HG03175 (cell line): ENCODE data around the gene GGA1.
"Not testable (repeated sequence)": the region's sequence is repeated elsewhere in the genome, so short reads cannot be mapped to it uniquely, and the experiment has no call there.

Source experiments
- ATAC-seq: cut with Tn5 transposase; IDR thresholded peaks from one replicate; pipeline ENCODE4 v1.9.1; 2021; ENCODE audit warnings: mild to moderate bottlenecking, moderate library complexity; ENCODE audit not compliant: unreplicated experiment

GGA1 gene

DNA sequence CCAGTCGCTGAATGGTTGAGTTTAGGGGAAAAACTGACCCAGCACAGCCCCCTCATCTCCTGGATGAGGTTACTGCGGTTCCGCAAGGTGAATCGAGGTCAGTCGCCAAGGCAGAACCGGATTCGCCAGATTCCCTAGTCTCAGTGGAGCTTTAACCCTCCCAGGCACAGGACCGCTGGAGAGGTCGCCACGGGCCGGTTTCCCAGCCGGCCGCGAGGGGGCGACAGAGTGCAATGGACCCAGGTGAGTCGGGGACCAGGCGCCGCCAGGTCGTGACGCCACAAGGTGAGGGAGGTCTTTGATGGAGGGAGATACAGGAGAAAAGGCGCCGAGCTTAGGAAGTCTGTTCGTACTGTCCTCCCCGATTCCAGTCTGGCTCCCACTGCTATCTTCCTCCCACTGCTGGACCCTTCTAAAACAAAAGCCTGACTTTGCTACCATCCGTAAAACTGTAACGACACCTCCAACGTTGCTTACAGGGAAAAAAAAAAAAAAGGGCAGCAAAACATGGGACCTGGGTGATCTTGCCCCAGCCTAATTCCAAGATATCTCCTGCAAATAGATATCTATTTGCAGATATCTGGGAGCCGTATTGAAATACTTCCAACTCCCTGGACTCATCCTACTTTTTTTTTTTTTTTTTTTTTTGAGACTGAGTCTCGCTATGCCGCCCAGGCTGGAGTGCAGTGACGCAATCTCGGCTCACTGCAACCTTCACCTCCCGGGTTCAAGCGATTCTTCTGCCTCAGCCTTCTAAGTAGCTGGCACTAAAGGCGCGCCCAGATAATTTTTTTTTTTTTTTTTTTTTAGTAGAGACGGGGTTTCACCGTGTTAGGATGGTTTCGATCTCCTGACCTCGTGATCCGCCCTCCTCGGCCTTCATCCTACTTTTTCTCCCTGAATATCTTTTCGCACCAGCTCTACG lies 1.4 kb upstream of the GGA1 start:
- ATAC-seq = no peak

DNA sequence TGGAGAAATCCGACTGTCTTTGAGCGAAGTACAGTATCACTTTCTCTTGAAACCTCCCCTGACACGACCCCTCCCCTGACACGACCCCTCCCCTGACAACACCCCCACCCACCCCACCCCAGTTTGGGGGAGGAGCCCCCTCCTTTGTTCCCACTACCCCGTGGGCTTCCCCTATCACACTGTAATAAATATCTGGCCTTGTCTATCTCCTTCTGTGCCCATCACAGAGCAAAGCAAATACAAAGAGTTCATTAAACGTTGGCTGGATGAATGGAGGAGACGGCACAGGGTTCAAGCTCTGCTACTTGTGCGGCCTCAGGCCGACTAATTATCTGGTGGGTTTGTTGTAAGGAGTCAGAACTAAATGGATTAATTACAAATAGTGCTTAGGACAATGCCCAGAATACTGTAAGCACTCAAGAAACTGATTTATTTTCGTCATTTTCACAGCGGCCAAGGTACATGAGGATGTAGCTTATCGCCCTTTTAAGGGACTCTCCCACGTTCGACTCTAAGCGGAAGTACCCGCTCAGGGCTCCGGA lies 628 bp upstream of the GGA1 start:
- no peak for ATAC-seq

DNA sequence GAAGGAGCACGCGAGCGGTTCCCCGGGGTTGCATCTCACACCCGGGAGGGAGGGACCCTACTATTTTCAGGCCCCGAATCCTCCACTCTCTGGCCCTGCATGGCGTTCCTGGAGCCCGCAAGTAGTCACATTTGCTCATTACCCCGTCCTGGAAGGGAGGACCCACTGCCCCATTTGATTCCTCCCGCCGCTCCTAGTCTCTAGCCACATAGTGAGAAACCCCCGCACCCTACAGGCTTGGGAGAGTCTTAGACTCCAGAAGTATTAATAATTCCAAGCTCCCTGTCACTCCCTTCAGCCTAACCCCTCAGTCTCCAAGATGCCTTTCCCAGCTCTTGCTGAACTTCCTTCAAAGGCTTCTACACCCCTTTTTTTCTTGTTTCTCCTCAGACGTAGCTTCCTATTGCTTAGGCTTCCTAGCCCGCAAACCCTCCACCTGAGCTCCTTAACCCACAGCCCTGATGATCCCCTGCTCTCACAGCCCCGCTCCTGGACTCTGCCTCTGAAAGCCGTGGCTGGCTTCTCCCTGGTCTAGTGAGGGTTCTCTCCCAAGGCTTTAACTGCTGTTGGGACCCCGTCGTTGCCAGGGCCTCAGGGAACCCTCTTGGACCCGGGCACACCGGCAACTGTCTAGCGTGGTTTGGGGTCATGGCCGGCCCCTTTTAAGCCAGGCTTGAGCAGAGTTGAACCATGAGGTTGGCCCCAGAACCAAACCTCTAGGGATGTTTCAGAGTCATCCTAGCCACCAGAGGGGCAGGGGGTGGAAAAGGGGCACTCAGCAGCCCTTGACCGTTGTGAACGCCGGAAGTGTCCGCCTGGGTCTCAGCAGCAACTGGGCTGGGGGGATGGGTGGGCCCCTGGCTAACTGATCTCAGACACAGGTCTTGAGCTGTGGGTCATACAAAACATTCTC lies 862 bp downstream of the GGA1 start:
- ATAC-seq = no peak

DNA sequence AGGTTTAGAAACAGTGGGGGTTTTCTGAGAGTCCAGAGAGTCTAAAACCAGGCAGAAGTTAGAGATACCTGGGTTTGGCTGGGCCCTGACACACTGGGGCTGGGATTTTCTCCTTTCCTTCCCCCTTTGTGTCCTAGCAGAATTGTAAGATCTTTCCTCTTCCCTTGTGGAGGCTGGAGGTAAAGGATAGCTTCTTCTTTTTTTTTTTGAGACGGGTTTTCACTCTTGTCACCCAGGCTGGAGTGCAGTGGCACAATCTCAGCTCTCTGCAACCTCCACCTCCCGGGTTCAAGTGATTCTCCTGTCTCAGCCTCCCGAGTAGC lies 1.5 kb downstream of the GGA1 start:
- ATAC-seq = not testable (repeated sequence)

DNA sequence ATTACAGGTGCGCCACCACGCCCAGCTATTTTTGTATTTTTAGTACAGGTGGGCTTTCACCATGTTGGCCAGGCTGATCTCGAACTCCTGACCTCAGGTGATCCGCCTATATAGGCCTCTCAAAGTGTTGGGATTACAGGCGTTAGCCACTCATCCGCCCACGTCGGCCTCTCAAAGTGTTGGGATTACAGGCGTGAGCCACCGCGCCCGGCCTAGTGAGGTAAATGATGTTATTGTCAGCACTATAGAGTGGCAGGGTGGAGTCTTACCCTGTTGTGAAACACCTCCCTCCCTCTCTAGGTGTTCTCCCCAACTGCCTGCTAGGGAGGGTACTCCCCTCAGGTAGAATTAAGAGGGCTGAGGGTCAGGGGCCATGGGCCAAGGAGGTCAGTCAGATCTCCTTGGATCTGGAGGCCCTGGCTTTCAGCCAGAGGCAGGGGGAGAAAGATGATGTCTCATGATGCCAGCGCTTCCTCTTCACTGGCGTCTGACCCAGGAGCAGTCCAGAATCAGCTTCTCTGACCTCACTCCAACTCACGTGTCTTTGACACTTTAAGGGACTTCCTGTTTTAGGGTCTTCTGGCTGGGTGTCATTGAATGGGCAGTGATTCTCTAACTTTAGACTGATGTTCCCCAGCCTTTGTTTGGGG lies 2.0 kb downstream of the GGA1 start:
- no peak for ATAC-seq

DNA sequence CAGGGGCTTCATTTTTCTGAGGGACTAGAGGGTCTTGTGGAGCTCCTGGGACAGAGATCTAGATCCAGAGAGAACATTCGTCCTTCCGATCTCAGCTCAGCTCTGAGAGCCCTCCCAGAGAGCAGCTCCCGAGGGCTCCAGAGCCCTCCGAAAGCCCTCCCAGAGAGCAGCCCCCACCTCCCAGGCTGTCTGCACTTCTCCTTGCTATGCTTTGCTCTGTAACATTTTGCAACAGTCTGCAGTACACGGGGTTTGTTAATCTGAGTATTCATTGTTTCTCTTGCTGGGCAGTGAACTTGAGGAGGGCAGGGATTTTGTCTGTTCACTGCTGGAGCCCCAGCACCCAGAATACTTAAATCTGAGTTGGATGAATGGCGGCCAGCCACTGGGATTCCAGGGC lies 2.6 kb downstream of the GGA1 start:
- no peak for ATAC-seq

DNA sequence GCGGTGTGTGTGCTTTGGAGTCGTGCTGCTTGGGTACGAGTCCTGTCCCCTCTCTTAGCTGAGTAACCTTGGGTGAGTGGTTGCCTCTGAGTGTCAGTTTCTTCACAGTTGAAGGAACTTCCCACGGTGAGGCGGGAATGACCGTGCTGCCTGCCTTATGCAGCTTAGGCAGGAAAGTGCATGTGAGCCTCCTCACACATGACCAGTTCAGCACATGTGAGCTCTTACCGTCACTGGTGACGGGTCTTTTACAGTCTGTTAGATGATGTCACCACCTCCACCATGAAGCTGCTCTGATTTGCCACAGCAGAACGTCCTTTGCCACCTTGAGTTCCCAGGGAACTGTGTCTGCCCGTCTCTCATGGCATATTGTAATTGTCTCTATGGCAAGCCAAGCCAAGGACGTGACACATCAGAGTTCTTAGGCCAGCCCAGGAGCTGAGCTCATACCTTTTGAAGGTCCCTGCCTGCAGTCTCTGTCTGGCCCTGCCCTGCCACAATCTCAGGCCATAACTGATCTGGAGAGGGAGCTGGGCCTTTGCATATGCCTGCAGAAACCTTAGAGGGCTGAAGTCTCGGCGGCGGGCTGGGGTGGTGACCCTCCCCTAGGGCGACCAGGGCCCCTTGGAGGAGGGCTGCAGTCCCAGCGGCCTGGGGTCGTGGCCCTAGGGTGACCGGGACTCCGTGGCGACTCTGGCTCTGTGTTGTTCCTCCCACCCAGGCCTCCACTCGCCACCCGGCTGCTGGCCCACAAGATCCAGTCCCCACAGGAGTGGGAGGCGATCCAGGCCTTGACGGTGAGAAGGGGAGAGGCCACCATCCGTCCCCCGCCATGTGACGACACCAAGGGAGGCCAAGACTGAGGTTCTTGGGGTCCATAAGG lies 7.8 kb downstream of the GGA1 start:
- no peak for ATAC-seq

DNA sequence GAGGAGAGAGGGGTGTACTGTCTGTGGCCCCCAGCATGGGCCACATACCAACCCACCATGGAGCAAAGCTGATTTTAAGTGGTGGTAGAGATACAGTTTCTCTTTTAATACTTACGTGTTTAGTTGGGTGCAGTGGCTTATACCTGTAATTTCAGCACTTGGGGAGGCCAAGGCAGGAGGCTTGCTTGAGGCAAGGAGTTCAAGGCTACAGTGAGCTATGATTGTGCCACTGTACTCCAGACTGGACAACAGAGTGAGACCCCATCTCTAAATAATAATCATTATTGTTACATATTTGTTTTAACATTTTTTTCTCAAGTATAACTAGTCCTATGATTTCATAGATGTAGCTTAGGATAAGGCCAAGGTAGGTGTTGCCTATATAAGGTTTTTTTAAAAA lies 8.8 kb downstream of the GGA1 start:
- no peak for ATAC-seq

DNA sequence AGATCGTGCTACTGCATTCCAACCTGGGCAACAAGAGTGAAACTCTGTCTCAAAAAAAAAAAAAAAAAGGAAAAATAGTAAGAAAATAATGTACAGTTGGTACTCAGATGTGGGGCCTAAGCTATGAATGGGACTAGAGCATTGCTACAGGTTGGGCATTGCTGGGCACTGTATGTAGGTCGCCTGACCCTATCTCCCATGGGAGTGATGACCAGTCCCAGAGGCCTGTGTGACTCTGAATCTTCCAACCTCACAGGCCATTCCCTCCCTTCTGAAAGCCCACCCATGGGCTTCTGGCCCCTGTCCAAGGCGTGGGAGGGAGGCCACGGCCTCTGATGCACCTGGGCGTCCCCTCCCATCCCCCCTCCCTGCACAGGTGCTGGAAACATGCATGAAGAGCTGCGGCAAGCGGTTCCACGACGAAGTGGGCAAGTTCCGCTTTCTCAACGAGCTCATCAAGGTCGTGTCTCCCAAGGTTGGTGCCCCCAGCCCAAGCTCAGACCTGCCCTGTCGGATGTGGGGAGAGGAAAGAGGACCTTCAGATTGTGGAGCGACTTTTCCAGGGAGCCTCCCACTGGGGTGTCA lies 9.5 kb downstream of the GGA1 start:
- ATAC-seq = no peak

DNA sequence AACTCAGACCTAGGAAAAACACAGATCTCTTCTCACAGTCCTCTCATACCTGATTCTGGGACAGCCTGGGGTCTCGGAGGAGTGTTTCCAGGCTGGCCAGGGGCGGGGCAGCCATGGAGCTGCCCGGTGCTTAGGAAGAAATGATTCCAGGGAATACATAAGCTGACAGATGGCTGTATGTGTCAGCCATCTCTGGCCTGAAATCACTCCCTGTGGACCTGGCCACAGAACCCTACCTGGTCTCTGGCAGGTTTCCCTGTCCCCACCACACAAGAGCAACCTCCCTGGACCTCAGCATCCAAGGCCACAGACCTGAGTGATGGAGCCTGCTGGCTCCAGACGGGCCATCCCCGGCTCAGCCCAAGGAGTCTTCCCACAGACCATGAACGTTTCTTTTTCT lies 10.0 kb downstream of the GGA1 start:
- no peak for ATAC-seq

DNA sequence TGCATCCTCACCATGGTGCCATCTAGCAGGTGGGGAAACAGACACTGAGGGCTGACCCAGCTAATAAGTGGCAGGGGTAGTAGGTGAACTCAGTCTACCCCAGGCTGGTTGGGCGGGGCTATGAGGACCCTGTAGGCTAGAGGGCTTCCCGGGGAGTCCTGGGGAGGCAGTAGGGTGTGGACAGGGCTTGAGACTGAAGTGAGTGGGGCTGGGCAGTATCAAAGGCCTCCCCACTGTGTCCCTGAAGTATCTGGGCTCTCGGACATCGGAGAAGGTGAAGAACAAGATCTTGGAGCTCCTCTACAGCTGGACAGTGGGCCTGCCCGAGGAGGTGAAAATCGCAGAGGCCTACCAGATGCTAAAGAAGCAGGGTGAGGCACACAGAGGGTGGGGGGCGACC lies 11.4 kb downstream of the GGA1 start:
- ATAC-seq = no peak

DNA sequence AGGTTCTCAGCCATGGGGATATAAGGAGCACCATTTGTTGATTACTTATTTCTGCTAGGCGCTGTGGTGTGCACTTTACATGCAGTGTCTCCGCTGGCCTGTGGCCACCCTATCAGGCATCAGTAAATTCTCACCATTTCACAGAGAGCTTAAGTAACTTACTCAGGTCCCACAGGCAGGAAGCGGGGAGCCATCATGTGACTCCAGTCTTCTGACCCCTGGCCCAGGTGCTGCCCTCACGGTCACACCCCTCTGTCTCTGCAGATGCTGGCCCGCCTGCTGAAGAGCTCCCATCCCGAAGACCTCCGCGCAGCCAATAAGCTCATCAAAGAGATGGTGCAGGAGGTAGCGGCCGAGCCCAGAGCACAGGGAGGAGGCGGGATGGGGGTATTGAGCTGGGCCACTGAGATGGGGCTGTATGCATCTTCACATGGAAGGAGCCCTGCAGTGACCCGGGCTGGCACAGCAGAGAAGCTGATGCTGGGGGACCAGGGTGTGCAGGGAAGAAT lies 12.8 kb downstream of the GGA1 start:
- no peak for ATAC-seq

DNA sequence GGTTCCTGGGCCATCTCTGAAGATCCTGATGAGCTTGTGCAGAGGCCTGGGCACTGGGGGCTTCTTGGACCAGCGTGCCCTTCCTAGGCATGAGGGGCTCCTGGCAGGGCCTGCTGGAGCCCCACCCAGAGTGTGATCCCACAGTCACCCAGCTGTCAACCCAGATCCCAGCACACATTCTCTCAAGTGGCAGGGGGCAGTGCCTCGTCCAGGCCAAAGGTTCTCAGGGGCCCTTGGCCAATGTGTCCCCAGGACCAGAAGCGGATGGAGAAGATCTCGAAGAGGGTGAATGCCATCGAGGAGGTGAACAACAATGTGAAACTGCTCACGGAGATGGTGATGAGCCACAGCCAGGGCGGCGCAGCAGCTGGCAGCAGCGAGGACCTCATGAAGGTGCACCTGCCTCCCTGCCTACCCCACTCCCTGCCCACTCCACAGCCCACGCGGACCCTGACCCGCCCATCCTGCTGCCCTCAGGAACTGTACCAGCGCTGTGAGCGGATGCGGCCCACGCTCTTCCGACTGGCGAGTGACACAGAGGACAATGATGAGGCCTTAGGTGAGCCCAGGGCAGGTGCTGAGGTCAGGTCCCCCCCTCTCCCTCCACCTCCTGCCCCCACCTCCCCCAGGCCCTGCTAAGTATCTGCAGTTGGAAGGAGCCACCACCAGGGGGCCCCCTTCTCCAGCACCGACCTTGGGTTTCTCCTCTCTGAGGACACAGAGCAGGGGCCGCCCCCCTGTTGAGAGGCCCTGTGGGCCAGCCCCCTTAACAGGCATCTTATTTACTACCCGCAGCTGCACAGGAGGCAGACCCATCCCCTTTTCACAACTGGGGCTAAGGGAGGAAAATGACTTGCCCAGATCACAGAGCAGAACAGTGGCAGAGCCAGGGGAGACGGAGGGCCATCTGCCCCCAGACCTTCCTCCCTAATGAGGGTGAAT lies 14.7 kb downstream of the GGA1 start:
- no peak for ATAC-seq

DNA sequence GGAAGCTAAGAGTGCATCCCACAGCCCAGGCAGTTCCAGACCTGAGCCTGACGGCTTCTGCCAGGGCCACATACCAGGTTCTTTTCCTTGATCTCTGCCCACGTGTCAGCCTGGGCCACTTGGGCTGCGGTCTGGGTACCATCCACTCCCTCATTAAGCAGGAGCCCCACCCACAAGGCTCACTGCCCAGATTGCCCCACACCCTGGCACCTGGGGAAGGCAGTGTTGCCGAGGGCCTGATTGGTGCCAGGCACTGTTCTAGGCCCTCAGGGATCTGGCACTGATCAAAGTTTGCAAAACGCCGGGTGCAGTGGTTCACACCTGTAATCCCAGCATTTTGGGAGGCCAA lies 15.4 kb downstream of the GGA1 start:
- no peak for ATAC-seq

DNA sequence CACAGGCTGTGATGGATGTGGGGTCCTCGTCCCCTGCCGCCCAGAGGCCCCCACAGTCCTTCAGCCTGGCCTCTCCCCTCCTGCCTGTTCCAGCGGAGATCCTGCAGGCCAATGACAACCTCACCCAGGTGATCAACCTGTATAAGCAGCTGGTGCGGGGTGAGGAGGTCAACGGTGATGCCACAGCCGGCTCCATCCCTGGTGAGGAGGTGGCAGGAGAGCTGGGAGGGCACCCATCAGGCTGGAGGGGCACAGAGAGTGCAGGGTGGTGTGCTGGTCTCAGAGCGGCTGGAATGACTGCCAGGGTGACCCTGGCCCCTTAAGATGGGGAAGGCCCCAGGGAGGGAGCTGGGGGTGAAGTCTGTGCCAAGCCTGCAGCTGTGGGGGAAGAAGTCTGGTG lies 16.2 kb downstream of the GGA1 start:
- ATAC-seq = no peak

DNA sequence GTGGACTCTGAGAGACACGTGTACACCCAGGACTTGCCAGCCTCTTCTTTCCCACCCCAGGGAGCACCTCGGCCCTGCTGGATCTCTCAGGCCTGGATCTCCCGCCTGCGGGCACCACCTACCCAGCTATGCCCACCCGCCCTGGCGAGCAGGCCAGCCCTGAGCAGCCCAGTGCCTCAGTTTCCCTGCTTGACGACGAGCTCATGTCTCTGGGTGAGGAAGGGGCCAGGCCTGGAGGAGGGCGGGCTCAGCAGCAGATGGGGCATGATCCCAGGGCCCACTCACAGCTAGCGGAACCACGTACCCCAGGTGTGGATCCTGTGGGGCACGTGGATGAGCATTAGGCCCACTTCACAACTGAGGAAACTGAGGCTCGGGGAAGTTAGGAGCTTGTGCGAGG lies 17.1 kb downstream of the GGA1 start:
- no peak for ATAC-seq

DNA sequence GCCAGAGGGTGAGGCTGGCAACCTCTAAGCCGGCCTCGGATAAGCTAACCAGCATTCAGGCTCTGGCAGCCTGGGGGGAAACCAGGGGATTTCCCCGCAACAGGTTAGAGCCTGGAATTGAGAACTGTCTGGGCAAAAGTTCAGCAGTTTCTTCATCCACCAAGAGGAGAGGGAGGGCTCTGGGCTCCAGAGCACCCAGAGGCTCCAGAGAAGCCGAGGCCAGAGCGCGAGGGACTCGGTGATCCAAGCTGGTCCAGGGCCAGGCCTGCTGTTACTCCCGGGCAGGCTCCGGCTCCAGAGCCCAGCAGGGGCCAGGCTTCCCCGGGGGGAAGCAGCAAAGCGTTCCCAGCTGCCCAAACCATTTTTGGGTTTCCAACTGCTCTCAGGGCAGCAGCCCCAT lies 17.5 kb downstream of the GGA1 start:
- no peak for ATAC-seq

DNA sequence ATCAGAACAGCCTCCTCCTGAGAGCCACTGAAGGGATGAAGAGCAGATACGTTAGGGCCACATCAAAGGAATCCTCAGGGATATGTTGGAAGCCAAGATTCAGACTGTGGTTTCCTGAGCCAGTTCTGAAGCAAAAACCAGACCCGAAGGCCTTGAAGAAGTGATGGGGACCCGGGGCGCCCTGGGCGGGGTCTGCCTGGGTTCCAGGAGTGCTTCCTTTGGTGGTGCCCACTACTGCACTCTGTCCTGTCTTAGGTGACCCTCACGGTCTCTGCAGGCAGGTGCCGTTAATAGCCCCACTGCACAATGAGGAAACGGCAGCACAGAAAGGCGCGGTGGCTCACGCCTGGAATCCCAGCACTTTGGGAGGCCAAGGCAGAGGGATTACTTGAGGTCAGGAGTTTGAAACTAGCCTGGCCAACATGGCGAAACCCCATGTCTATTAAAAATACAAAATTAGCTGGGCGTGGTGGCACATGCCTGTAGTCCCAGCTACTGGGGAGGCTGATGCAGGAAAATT lies 18.0 kb downstream of the GGA1 start:
- no peak for ATAC-seq

DNA sequence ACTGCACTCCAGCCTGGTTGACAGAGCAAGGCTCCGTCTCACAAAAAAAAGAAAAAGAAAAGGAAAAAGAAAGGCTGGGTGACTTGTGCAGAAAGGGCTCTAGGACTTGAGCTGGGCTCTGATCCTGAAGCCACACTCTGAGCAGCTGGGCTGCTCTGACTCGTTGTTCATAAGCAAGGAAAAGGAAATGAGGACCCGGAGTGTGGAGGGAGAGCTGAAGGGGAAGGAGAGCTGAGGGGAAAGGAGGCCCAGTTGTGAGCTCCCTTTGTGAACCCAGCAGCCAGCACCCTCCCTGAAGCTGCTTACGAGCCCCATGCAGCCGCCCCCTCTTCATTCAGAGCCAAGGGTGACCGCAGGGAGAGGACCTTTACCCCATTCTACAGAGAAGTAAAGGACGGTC lies 18.5 kb downstream of the GGA1 start:
- ATAC-seq = no peak
